ENCODE data around the gene OASL.
"Not testable (repeated sequence)": the region's sequence is repeated elsewhere in the genome, so short reads cannot be mapped to it uniquely, and the experiment has no call there.

The OASL gene

GRCh38 chr12:121061831-121062230 is 22.8 kb upstream of the OASL start:
- Histone ChIP-seq H3K4me2 (no peak overlapping the region), H3K9ac (no peak overlapping the region), H3K9me3 (replicated peaks in 1 of 11) (no peaks in the 10 kb centered on the region), H3K4me3 (no peak overlapping the region), H4K20me1 (no peaks in the 10 kb centered on the region), H3K27me3 (no peaks in the 10 kb centered on the region), H3K4me1 (peaks cover 6 to 22% (median 18%) of the 10 kb centered on the region in 10 experiments; a peak in 19 of 20 replicates), H3K36me3 (no peaks in the 10 kb centered on the region), H3K27ac (no peak overlapping the region)
- no peak for TF ChIP-seq Cebpa-rat (IDR thresholded peaks at IDR 0.05)

GRCh38 chr12:121060149-121061001 is 21.3 kb upstream of the OASL start:
- Histone ChIP-seq H3K36me3 (no peaks in the 10 kb centered on the region), H3K4me1 (peaks cover 6 to 22% (median 18%) of the 10 kb centered on the region in 10 experiments; a peak in 19 of 20 replicates), H3K27ac (peak overlapping the region; percentile 79 to 97 (median 92)), H3K9ac (peak overlapping the region; percentile 78 to 89 (median 84)), H4K20me1 (no peaks in the 10 kb centered on the region), H3K27me3 (no peaks in the 10 kb centered on the region), H3K4me2 (peak overlapping the region; percentile 76 to 99 (median 91)), H3K4me3 (peak overlapping the region; percentile 43 to 64 (median 54)), H3K9me3 (replicated peaks in 1 of 11) (no peaks in the 10 kb centered on the region)
- no peak for TF ChIP-seq Cebpa-rat (IDR thresholded peaks at IDR 0.05)

- peak overlapping the region in 6 of 10 experiments; percentile 43 to 64 (median 52); a peak in 6 of 20 replicates for H3K4me3 ChIP-seq
- H3K4me1 ChIP-seq, result peaks cover 6 to 22% (median 18%) of the 10 kb centered on the region in 10 experiments; a peak in 19 of 20 replicates
- no peaks in the 10 kb centered on the region for H3K27me3 ChIP-seq
- H3K36me3 ChIP-seq, result no peaks in the 10 kb centered on the region
- H3K27ac ChIP-seq, result peak overlapping the region; percentile 79 to 97 (median 92); a peak in 21 of 22 replicates
- peak overlapping the region; percentile 78 to 89 (median 84); a peak in 21 of 22 replicates for H3K9ac ChIP-seq
- H4K20me1 ChIP-seq, result no peaks in the 10 kb centered on the region
- peak overlapping the region; percentile 76 to 99 (median 91) for H3K4me2 ChIP-seq
- H3K9me3 ChIP-seq (replicated peaks in 1 of 11), result no peaks in the 10 kb centered on the region
- no peak for TF ChIP-seq Cebpa-rat (IDR thresholded peaks at IDR 0.05)
These were observed 20.2 kb upstream of the OASL start for GRCh38 chr12:121059031-121059898.

- Histone ChIP-seq H3K9me3 (replicated peaks in 1 of 11) (no peaks in the 10 kb centered on the region), H3K4me1 (peaks cover 6 to 22% (median 18%) of the 10 kb centered on the region in 10 experiments; a peak in 19 of 20 replicates), H3K4me3 (no peak overlapping the region), H3K9ac (no peak overlapping the region), H3K4me2 (no peak overlapping the region), H3K36me3 (no peaks in the 10 kb centered on the region), H4K20me1 (no peaks in the 10 kb centered on the region), H3K27me3 (no peaks in the 10 kb centered on the region), H3K27ac (no peak overlapping the region)
- no peak for TF ChIP-seq Cebpa-rat (IDR thresholded peaks at IDR 0.05)
These were observed 18.7 kb upstream of the OASL start for GRCh38 chr12:121057794-121058193.

GRCh38 chr12:121053706-121054105 is 14.7 kb upstream of the OASL start:
- Histone ChIP-seq H3K27ac (no peak overlapping the region), H3K9me3 (replicated peaks in 1 of 11) (no peaks in the 10 kb centered on the region), H3K4me1 (no peaks in the 10 kb centered on the region), H3K9ac (no peak overlapping the region), H3K27me3 (no peaks in the 10 kb centered on the region), H3K36me3 (no peaks in the 10 kb centered on the region), H3K4me3 (no peak overlapping the region), H4K20me1 (no peaks in the 10 kb centered on the region), H3K4me2 (no peak overlapping the region)
- no peak for TF ChIP-seq Cebpa-rat (IDR thresholded peaks at IDR 0.05)

- Histone ChIP-seq H3K4me3 (no peak overlapping the region), H3K27me3 (no peaks in the 10 kb centered on the region), H3K9me3 (replicated peaks in 1 of 11) (no peaks in the 10 kb centered on the region), H3K4me2 (no peak overlapping the region), H4K20me1 (no peaks in the 10 kb centered on the region), H3K27ac (no peak overlapping the region), H3K36me3 (no peaks in the 10 kb centered on the region), H3K9ac (no peak overlapping the region), H3K4me1 (peaks cover 0 to 2% (median 0%) of the 10 kb centered on the region in 10 experiments; a peak in 1 of 20 replicates)
- no peak for TF ChIP-seq Cebpa-rat (IDR thresholded peaks at IDR 0.05)
These were observed 11.7 kb upstream of the OASL start for GRCh38 chr12:121050725-121051124.

- H3K27ac ChIP-seq, result no peak overlapping the region
- no peaks in the 10 kb centered on the region for H3K36me3 ChIP-seq
- H3K9ac ChIP-seq, result no peak overlapping the region
- peaks cover 0 to 4% (median 0%) of the 10 kb centered on the region in 10 experiments; a peak in 1 of 20 replicates for H3K4me1 ChIP-seq
- H4K20me1 ChIP-seq, result no peaks in the 10 kb centered on the region
- H3K4me2 ChIP-seq, result no peak overlapping the region
- no peaks in the 10 kb centered on the region for H3K27me3 ChIP-seq
- no peak overlapping the region for H3K4me3 ChIP-seq
- TF ChIP-seq Cebpa-rat (IDR thresholded peaks at IDR 0.05), result no peak
- H3K9me3 ChIP-seq (replicated peaks in 1 of 11), result no peaks in the 10 kb centered on the region
These were observed 9.4 kb upstream of the OASL start for GRCh38 chr12:121048442-121048841.

- H4K20me1 ChIP-seq; H3K4me2 ChIP-seq; H3K36me3 ChIP-seq; H3K27ac ChIP-seq; H3K9me3 ChIP-seq (replicated peaks in 1 of 11); H3K9ac ChIP-seq; H3K4me3 ChIP-seq; H3K27me3 ChIP-seq; H3K4me1 ChIP-seq: not testable (repeated sequence)
These were observed 8.4 kb upstream of the OASL start for GRCh38 chr12:121047400-121047799.

GRCh38 chr12:121043067-121043466 is 4.0 kb upstream of the OASL start:
- no peaks in the 10 kb centered on the region for H3K36me3 ChIP-seq
- H3K27me3 ChIP-seq, result no peaks in the 10 kb centered on the region; a peak in 1 of 22 replicates
- no peak overlapping the region for H3K9ac ChIP-seq
- H3K27ac ChIP-seq, result no peak overlapping the region
- H3K9me3 ChIP-seq (replicated peaks in 1 of 11), result no peaks in the 10 kb centered on the region
- no peak for TF ChIP-seq Cebpa-rat (IDR thresholded peaks at IDR 0.05)
- H3K4me2 ChIP-seq, result no peak overlapping the region
- peaks cover 10 to 16% (median 13%) of the 10 kb centered on the region in 10 experiments for H3K4me1 ChIP-seq
- H3K4me3 ChIP-seq, result no peak overlapping the region
- no peaks in the 10 kb centered on the region for H4K20me1 ChIP-seq

All from BLaER1 treated with 17β-estradiol and CSF1 and Interleukin-3, amounts not matched to agents 10 nM and 100 nM (cell line).